HEK293 (cell line): ENCODE measurements around the gene CMIP.

Source experiments
- CTCF ChIA-PET: fragments of 350-600 bp; formaldehyde crosslinking; extraction: SDS; loops from one replicate; lab custom pipeline; 2021; ENCODE audit warnings: antibody characterized with exemption; lab: Yijun Ruan, JAX
- POLR2A ChIA-PET: fragments of 300-600 bp; formaldehyde crosslinking; extraction: SDS; loops from one replicate; lab custom pipeline; 2020; ENCODE audit warnings: antibody characterized with exemption, inconsistent platforms; lab: Yijun Ruan, JAX
- H3K27ac ChIP-seq: fragments of 200-500 bp; sonication (Bioruptor generic); 2 replicates; pipeline ENCODE4 v1.5.1; 2014; ENCODE audit warnings: low read depth, low read length, control low read depth, inconsistent platforms; ENCODE audit errors: extremely low read depth
- H3K36me3 ChIP-seq, 2 experiments: fragments of 200-500 bp in 1 of 2; sonication (Bioruptor generic) in 1 of 2; 1 replicate in 1 of 2; 2 replicates in 1 of 2; pipeline ENCODE4 v1.5.1; 2014 to 2017; ENCODE audit warnings: inconsistent platforms in 2 of 2, low read length in 2 of 2; ENCODE audit not compliant: control insufficient read depth in 2 of 2, insufficient read depth in 1 of 2
- H3K4me1 ChIP-seq: fragments of 200-500 bp; sonication (Bioruptor generic); 2 replicates; pipeline ENCODE4 v1.5.1; 2014; ENCODE audit warnings: mild to moderate bottlenecking, low read length, inconsistent platforms; ENCODE audit not compliant: control insufficient read depth, insufficient read depth
- H3K4me3 ChIP-seq: 2 replicates; pipeline ENCODE4 v1.5.1; 2011; ENCODE audit warnings: low read depth, mild to moderate bottlenecking, control low read depth, low read length, moderate library complexity
- H3K9me3 ChIP-seq: fragments of 200-500 bp; sonication (Bioruptor generic); 2 replicates; pipeline ENCODE4 v1.5.1; 2014; ENCODE audit warnings: low read depth, low read length, inconsistent platforms; ENCODE audit not compliant: control insufficient read depth, insufficient read depth
- CTCF ChIP-seq: fragments of 450-650 bp; formaldehyde crosslinking; IDR thresholded peaks from 2 replicates; pipeline ENCODE4 v1.5.1; 2016; ENCODE audit warnings: missing biosample characterization, missing genetic modification characterization
- HOXC10 ChIP-seq: sonication (generic); formaldehyde crosslinking; IDR thresholded peaks from 2 replicates; pipeline ENCODE4 v1.8.1; 2023; ENCODE audit warnings: mild to moderate bottlenecking, missing genetic modification reagents
- MYNN ChIP-seq: fragments of 450-650 bp; formaldehyde crosslinking; IDR thresholded peaks from 2 replicates; pipeline ENCODE4 v1.5.1; 2016; ENCODE audit warnings: missing biosample characterization, missing genetic modification characterization, borderline replicate concordance
- SP2 ChIP-seq: fragments of 450-650 bp; formaldehyde crosslinking; IDR thresholded peaks from 2 replicates; pipeline ENCODE4 v1.5.1; 2016; ENCODE audit warnings: missing biosample characterization, missing genetic modification characterization
- ZBTB21 ChIP-seq: fragments of 450-650 bp; formaldehyde crosslinking; IDR thresholded peaks from 2 replicates; pipeline ENCODE4 v1.5.1; 2017; ENCODE audit warnings: missing biosample characterization, missing genetic modification characterization
- ZBTB26 ChIP-seq: fragments of 450-650 bp; formaldehyde crosslinking; optimal IDR thresholded peaks from 2 replicates; pipeline ENCODE3; 2016; ENCODE audit warnings: missing biosample characterization, mild to moderate bottlenecking, missing genetic modification characterization
- ZBTB49 ChIP-seq: fragments of 450-650 bp; formaldehyde crosslinking; IDR thresholded peaks from 2 replicates; pipeline ENCODE4 v1.5.1; 2016; ENCODE audit warnings: missing biosample characterization, missing genetic modification characterization, low read depth
- ZBTB7A ChIP-seq: fragments of 450-650 bp; formaldehyde crosslinking; IDR thresholded peaks from 2 replicates; pipeline ENCODE4 v1.5.1; 2016; ENCODE audit warnings: low read depth, missing biosample characterization, missing genetic modification characterization
- ZNF146 ChIP-seq: fragments of 450-650 bp; formaldehyde crosslinking; IDR thresholded peaks from 2 replicates; pipeline ENCODE4 v1.5.1; 2016; ENCODE audit warnings: missing biosample characterization, missing genetic modification characterization
- ZNF223 ChIP-seq: fragments of 450-650 bp; formaldehyde crosslinking; IDR thresholded peaks from 2 replicates; pipeline ENCODE4 v1.5.1; 2016; ENCODE audit warnings: missing biosample characterization, missing genetic modification characterization
- ZNF24 ChIP-seq: fragments of 450-650 bp; formaldehyde crosslinking; IDR thresholded peaks from 2 replicates; pipeline ENCODE4 v1.5.1; 2016; ENCODE audit warnings: missing biosample characterization, missing genetic modification characterization
- ZNF292 ChIP-seq: fragments of 450-650 bp; formaldehyde crosslinking; IDR thresholded peaks from 2 replicates; pipeline ENCODE4 v1.5.1; 2016; ENCODE audit warnings: low read depth, missing biosample characterization, missing genetic modification characterization, borderline replicate concordance
- ZNF311 ChIP-seq: fragments of 450-650 bp; formaldehyde crosslinking; IDR thresholded peaks from 2 replicates; pipeline ENCODE4 v1.5.1; 2017; ENCODE audit warnings: missing biosample characterization, missing genetic modification characterization, borderline replicate concordance
- ZNF324 ChIP-seq: fragments of 450-650 bp; formaldehyde crosslinking; IDR thresholded peaks from 2 replicates; pipeline ENCODE4 v1.5.1; 2016; ENCODE audit warnings: missing biosample characterization, missing genetic modification characterization
- ZNF423 ChIP-seq: fragments of 450-650 bp; formaldehyde crosslinking; IDR thresholded peaks from 2 replicates; pipeline ENCODE4 v1.5.1; 2016; ENCODE audit warnings: missing biosample characterization, missing genetic modification characterization
- ZNF426 ChIP-seq: fragments of 450-650 bp; formaldehyde crosslinking; IDR thresholded peaks from 2 replicates; pipeline ENCODE4 v1.5.1; 2017; ENCODE audit warnings: missing biosample characterization, missing genetic modification characterization, mild to moderate bottlenecking, inconsistent platforms, moderate library complexity
- ZNF501 ChIP-seq: fragments of 450-650 bp; formaldehyde crosslinking; IDR thresholded peaks from 2 replicates; pipeline ENCODE4 v1.5.1; 2016; ENCODE audit warnings: missing biosample characterization, missing genetic modification characterization
- ZNF529 ChIP-seq: fragments of 450-650 bp; formaldehyde crosslinking; IDR thresholded peaks from 2 replicates; pipeline ENCODE4 v1.5.1; 2017; ENCODE audit warnings: missing genetic modification characterization, missing biosample characterization; ENCODE audit not compliant: insufficient replicate concordance
- ZNF645 ChIP-seq: fragments of 450-650 bp; formaldehyde crosslinking; IDR thresholded peaks from 2 replicates; pipeline ENCODE4; 2016; ENCODE audit warnings: missing biosample characterization, missing genetic modification characterization
- ZNF670 ChIP-seq: fragments of 450-650 bp; formaldehyde crosslinking; IDR thresholded peaks from 2 replicates; pipeline ENCODE4 v1.5.1; 2016; ENCODE audit warnings: missing biosample characterization, missing genetic modification characterization, low read depth
- ZSCAN16 ChIP-seq: fragments of 450-650 bp; formaldehyde crosslinking; IDR thresholded peaks from 2 replicates; pipeline ENCODE4 v1.5.1; 2016; ENCODE audit warnings: missing biosample characterization, missing genetic modification characterization

Gene CMIP

GRCh38 chr16:81564421-81564911 lies 119.9 kb downstream of the CMIP start (continued):
- TF ChIP-seq ZBTB49 (tag by site-specific recombination) (no peak), SP2 (tag by site-specific recombination) (no peak), CTCF (tag by site-specific recombination) (no peak)

GRCh38 chr16:81565321-81566028 lies 120.9 kb downstream of the CMIP start:
- no peaks in the 10 kb centered on the region for H3K9me3 ChIP-seq
- POLR2A ChIA-PET, result no interaction called here

GRCh38 chr16:81566086-81567007 lies 121.7 kb downstream of the CMIP start:
- H3K9me3 ChIP-seq, result no peaks in the 10 kb centered on the region
- no peaks in the 10 kb centered on the region for H3K36me3 ChIP-seq
- H3K27ac ChIP-seq, result no peak overlapping the region
- H3K4me3 ChIP-seq, result no peak overlapping the region
- no peaks in the 10 kb centered on the region for H3K4me1 ChIP-seq
- no peak for TF ChIP-seq ZNF670 (tag by site-specific recombination)
- TF ChIP-seq ZNF146 (tag by site-specific recombination), result peak; percentile 86
- no peak for TF ChIP-seq ZNF223 (tag by site-specific recombination)
- ChIA-PET CTCF (no interaction called here), POLR2A (interaction anchor here (0.9 kb wide), 1 partner anchor 155 kb away, joined by 4 read pairs; no protein-coding TSS in a partner anchor)

More at GRCh38 chr16:81565321-81566028, 120.9 kb downstream of the CMIP start:
- H3K4me1 ChIP-seq, result no peaks in the 10 kb centered on the region
- H3K27ac ChIP-seq, result no peak overlapping the region
- H3K36me3 ChIP-seq, result no peaks in the 10 kb centered on the region
- TF ChIP-seq ZSCAN16 (tag by site-specific recombination) (no peak), ZNF529 (tag by site-specific recombination) (no peak), ZNF292 (tag by site-specific recombination) (no peak), ZNF645 (tag by site-specific recombination) (no peak), ZNF311 (no peak), ZNF501 (tag by site-specific recombination) (no peak), ZBTB26 (tag by site-specific recombination) (no peak), ZNF426 (tag by site-specific recombination) (no peak), ZBTB7A (tag by site-specific recombination) (no peak), ZNF423 (tag by site-specific recombination) (no peak), HOXC10 (no peak), ZNF24 (no peak), ZNF324 (no peak), MYNN (tag by site-specific recombination) (no peak), ZBTB21 (no peak)
- CTCF ChIA-PET, result no interaction called here
- no peak overlapping the region for H3K4me3 ChIP-seq
